Measurements from ENCODE around the gene AOX1. TPM values are rescaled to one million over a fixed set of nuclear protein-coding genes. Genes with fewer than 3 reads are reported as not detected.

AOX1 gene
- total RNA-seq, 1 donor from 2014 or later: 3.6 TPM

GRCh38 chr2:200668478-200668877 is 82.7 kb downstream of the AOX1 start:
- intact Hi-C loops (cut with micrococcal nuclease): no loop called here
- Histone ChIP-seq H3K4me3 (no peak overlapping the region), H3K27me3 (ENCODE audit: low read depth) (no peaks in the 10 kb centered on the region), H3K36me3 (no peaks in the 10 kb centered on the region), H3K27ac (replicated peaks) (no peak overlapping the region), H3K9me3 (replicated peaks) (no peaks in the 10 kb centered on the region), H3K4me1 (no peaks in the 10 kb centered on the region)
- no peak for DNase-seq
- no peak for TF ChIP-seq CTCF (IDR thresholded peaks at IDR 0.05; ENCODE audit: borderline replicate concordance)

GRCh38 chr2:200669308-200669707 is 83.5 kb downstream of the AOX1 start:
- H3K27ac ChIP-seq (replicated peaks): no peak overlapping the region
- H3K27me3 ChIP-seq (ENCODE audit: low read depth): no peaks in the 10 kb centered on the region
- intact Hi-C loops (cut with micrococcal nuclease): no loop called here
- no peaks in the 10 kb centered on the region for H3K4me1 ChIP-seq
- H3K4me3 ChIP-seq: no peak overlapping the region
- no peak for TF ChIP-seq CTCF (IDR thresholded peaks at IDR 0.05; ENCODE audit: borderline replicate concordance)
- H3K36me3 ChIP-seq: no peaks in the 10 kb centered on the region
- H3K9me3 ChIP-seq (replicated peaks): no peaks in the 10 kb centered on the region
- DNase-seq: no peak

- Histone ChIP-seq H3K4me1 (no peaks in the 10 kb centered on the region), H3K36me3 (no peaks in the 10 kb centered on the region), H3K27ac (replicated peaks) (no peak overlapping the region), H3K4me3 (no peak overlapping the region), H3K27me3 (ENCODE audit: low read depth) (no peaks in the 10 kb centered on the region), H3K9me3 (replicated peaks) (no peaks in the 10 kb centered on the region)
- intact Hi-C loops (cut with micrococcal nuclease): no loop called here
- TF ChIP-seq CTCF (IDR thresholded peaks at IDR 0.05; ENCODE audit: borderline replicate concordance): no peak
- DNase-seq: no peak
Observed at GRCh38 chr2:200670313-200670712, 84.5 kb downstream of the AOX1 start.

- Histone ChIP-seq H3K27ac (replicated peaks) (no peak overlapping the region), H3K27me3 (ENCODE audit: low read depth) (no peaks in the 10 kb centered on the region), H3K36me3 (no peaks in the 10 kb centered on the region), H3K4me1 (no peaks in the 10 kb centered on the region), H3K4me3 (no peak overlapping the region), H3K9me3 (replicated peaks) (no peaks in the 10 kb centered on the region)
- intact Hi-C loops (cut with micrococcal nuclease): no loop called here
- no peak for DNase-seq
- TF ChIP-seq CTCF (IDR thresholded peaks at IDR 0.05; ENCODE audit: borderline replicate concordance): no peak
Observed at GRCh38 chr2:200670751-200671150, 84.9 kb downstream of the AOX1 start.

GRCh38 chr2:200673191-200673590 is 87.4 kb downstream of the AOX1 start:
- H3K4me3 ChIP-seq: no peak overlapping the region
- peaks cover 8% of the 10 kb centered on the region for H3K4me1 ChIP-seq
- no peaks in the 10 kb centered on the region for H3K9me3 ChIP-seq (replicated peaks)
- H3K27me3 ChIP-seq (ENCODE audit: low read depth): no peaks in the 10 kb centered on the region
- DNase-seq: no peak
- TF ChIP-seq CTCF (IDR thresholded peaks at IDR 0.05; ENCODE audit: borderline replicate concordance): no peak
- no peak overlapping the region for H3K27ac ChIP-seq (replicated peaks)
- no peaks in the 10 kb centered on the region for H3K36me3 ChIP-seq
- intact Hi-C loops (cut with micrococcal nuclease): no loop called here

- peaks cover 15% of the 10 kb centered on the region for H3K4me1 ChIP-seq
- intact Hi-C loops (cut with micrococcal nuclease): no loop called here
- DNase-seq: no peak
- no peak overlapping the region for H3K27ac ChIP-seq (replicated peaks)
- H3K36me3 ChIP-seq: no peaks in the 10 kb centered on the region
- TF ChIP-seq CTCF (IDR thresholded peaks at IDR 0.05; ENCODE audit: borderline replicate concordance): no peak
- H3K4me3 ChIP-seq: no peak overlapping the region
- no peaks in the 10 kb centered on the region for H3K27me3 ChIP-seq (ENCODE audit: low read depth)
- H3K9me3 ChIP-seq (replicated peaks): no peaks in the 10 kb centered on the region
Observed at GRCh38 chr2:200674837-200675236, 89.0 kb downstream of the AOX1 start.
